IMR-90 (cell line): ENCODE results near the gene FLT4. TPM values are rescaled to one million over a fixed set of nuclear protein-coding genes. Genes with fewer than 3 reads are reported as not detected.

Experiments used
- ATAC-seq: fragments of 200-7000 bp; cut with Tn5 transposase; 2 replicates; pipeline ENCODE4 v1.9.1; 2020; ENCODE audit warnings: low read depth, mild to moderate bottlenecking, moderate library complexity
- BruUV-seq: library from RNA; stranded (reverse); fragments of 400-500 nt; replicated peaks from 2 replicates; lab custom pipeline; 2021; lab: Mats Ljungman, UMichigan
- CTCF ChIA-PET: fragments of 300-600 bp; formaldehyde crosslinking; extraction: SDS; loops from one replicate; lab custom pipeline; 2021; ENCODE audit warnings: antibody characterized with exemption; lab: Yijun Ruan, JAX
- POLR2A ChIA-PET: fragments of 300-600 bp; sonication (Branson Sonifier 250); formaldehyde crosslinking; loops from one replicate; lab custom pipeline; 2022; ENCODE audit warnings: antibody characterized with exemption; ENCODE audit not compliant: unreplicated experiment; lab: Charles Lee
- DNase-seq: peaks from one replicate; pipeline ENCODE4 v3.0.0; 2013
- H2AFZ ChIP-seq: replicated peaks from 2 replicates; pipeline ENCODE3; 2013; ENCODE audit warnings: low read length, mild to moderate bottlenecking; ENCODE audit not compliant: poor library complexity
- H2AK5ac ChIP-seq: 2 replicates; pipeline ENCODE4 v1.6.1; 2013; ENCODE audit warnings: low read depth, low read length, inconsistent platforms
- H2AK9ac ChIP-seq: replicated peaks from 2 replicates; pipeline ENCODE3; 2013; ENCODE audit warnings: mild to moderate bottlenecking, low read depth, low read length, moderate library complexity; ENCODE audit not compliant: poor library complexity
- H2BK120ac ChIP-seq: 2 replicates; pipeline ENCODE4 v1.6.1; 2013; ENCODE audit warnings: low read depth, low read length, inconsistent platforms
- H2BK15ac ChIP-seq: 3 replicates; pipeline ENCODE4 v1.6.1; 2013; ENCODE audit warnings: low read depth, low read length, inconsistent platforms
- H2BK20ac ChIP-seq: 2 replicates; pipeline ENCODE4 v1.6.1; 2013; ENCODE audit warnings: low read depth, mild to moderate bottlenecking, inconsistent platforms, low read length, moderate library complexity
- H2BK5ac ChIP-seq: 2 replicates; pipeline ENCODE4 v1.6.1; 2013; ENCODE audit warnings: mild to moderate bottlenecking, low read depth, low read length, inconsistent platforms; ENCODE audit not compliant: poor library complexity, severe bottlenecking
- H3K14ac ChIP-seq: replicated peaks from 2 replicates; pipeline ENCODE4 v1.6.1; 2013; ENCODE audit warnings: low read depth, low read length, inconsistent platforms
- H3K18ac ChIP-seq: 2 replicates; pipeline ENCODE4 v1.6.1; 2013; ENCODE audit warnings: low read depth, low read length, control low read depth
- H3K23ac ChIP-seq: 2 replicates; pipeline ENCODE4 v1.6.1; 2013; ENCODE audit warnings: low read depth, low read length, inconsistent platforms
- H3K27ac ChIP-seq: 2 replicates; pipeline ENCODE4 v1.5.1; 2013; ENCODE audit warnings: mild to moderate bottlenecking, control low read depth, low read length; ENCODE audit not compliant: insufficient read depth
- H3K27me3 ChIP-seq: 2 replicates; pipeline ENCODE4 v1.6.1; 2013; ENCODE audit warnings: low read length; ENCODE audit not compliant: control insufficient read depth, insufficient read depth
- H3K36me3 ChIP-seq: 2 replicates; pipeline ENCODE4 v1.6.1; 2013; ENCODE audit warnings: low read length, mixed read lengths; ENCODE audit not compliant: control insufficient read depth, insufficient read depth
- H3K4ac ChIP-seq: 2 replicates; pipeline ENCODE4 v1.6.1; 2013; ENCODE audit warnings: low read depth, low read length, inconsistent platforms
- H3K4me1 ChIP-seq: 2 replicates; pipeline ENCODE4 v1.6.1; 2013; ENCODE audit warnings: low read length, mixed read lengths; ENCODE audit not compliant: control insufficient read depth, insufficient read depth
- H3K4me2 ChIP-seq: 2 replicates; pipeline ENCODE4 v1.6.1; 2013; ENCODE audit warnings: low read depth, mild to moderate bottlenecking, control low read depth, low read length, moderate library complexity
- H3K4me3 ChIP-seq: 2 replicates; pipeline ENCODE4 v1.5.1; 2013; ENCODE audit warnings: low read depth, mild to moderate bottlenecking, control low read depth, low read length, moderate library complexity; ENCODE audit not compliant: insufficient read depth
- H3K56ac ChIP-seq: 2 replicates; pipeline ENCODE4 v1.6.1; 2013; ENCODE audit warnings: low read length, inconsistent platforms; ENCODE audit not compliant: insufficient read depth; ENCODE audit errors: extremely low read depth
- H3K79me1 ChIP-seq, 2 experiments: 2 replicates each; pipeline ENCODE4 v1.6.1; 2013; ENCODE audit warnings: low read length in 2 of 2, inconsistent platforms in 1 of 2, low read depth in 1 of 2
- H3K9ac ChIP-seq: 2 replicates; pipeline ENCODE4 v1.6.1; 2013; ENCODE audit warnings: low read depth, low read length, control low read depth
- H3K9me1 ChIP-seq: 2 replicates; pipeline ENCODE4 v1.6.1; 2013; ENCODE audit warnings: low read length, inconsistent platforms; ENCODE audit not compliant: insufficient read depth
- H3K9me3 ChIP-seq: 2 replicates; pipeline ENCODE4 v1.6.1; 2013; ENCODE audit warnings: low read length; ENCODE audit not compliant: control insufficient read depth, insufficient read depth
- H4K20me1 ChIP-seq: 2 replicates; pipeline ENCODE4 v1.6.1; 2013; ENCODE audit warnings: low read length, inconsistent platforms; ENCODE audit not compliant: insufficient read depth
- H4K5ac ChIP-seq: 2 replicates; pipeline ENCODE4 v1.6.1; 2013; ENCODE audit warnings: mild to moderate bottlenecking, low read depth, low read length, control low read depth
- H4K8ac ChIP-seq, 2 experiments: 2 replicates each; pipeline ENCODE4 v1.6.1; 2013; ENCODE audit warnings: low read depth in 2 of 2, low read length in 2 of 2, control low read depth in 1 of 2, inconsistent platforms in 1 of 2
- H4K91ac ChIP-seq: 2 replicates; pipeline ENCODE4 v1.6.1; 2013; ENCODE audit warnings: low read depth, low read length, inconsistent platforms; ENCODE audit not compliant: insufficient read depth
- BHLHE40 ChIP-seq: fragments of 150-350 bp; IDR thresholded peaks from 2 replicates; pipeline ENCODE4 v1.6.1; 2016; ENCODE audit warnings: mild to moderate bottlenecking, low read depth, low read length
- CEBPB ChIP-seq: IDR thresholded peaks from 2 replicates; pipeline ENCODE4 v1.6.1; 2012; ENCODE audit warnings: low read depth, low read length, improper control_type of control experiment
- CHD1 ChIP-seq: IDR thresholded peaks from 2 replicates; pipeline ENCODE4 v1.6.1; 2012; ENCODE audit warnings: low read depth, low read length, improper control_type of control experiment
- FOS ChIP-seq: fragments of 150-350 bp; IDR thresholded peaks from 2 replicates; pipeline ENCODE4 v1.6.1; 2016; ENCODE audit warnings: low read depth, low read length
- MAFK ChIP-seq: IDR thresholded peaks from 2 replicates; pipeline ENCODE4 v1.6.1; 2012; ENCODE audit warnings: low read depth, low read length, improper control_type of control experiment
- MAZ ChIP-seq: IDR thresholded peaks from 2 replicates; pipeline ENCODE4 v1.6.1; 2012; ENCODE audit warnings: low read depth, mild to moderate bottlenecking, low read length, improper control_type of control experiment, moderate library complexity, borderline replicate concordance
- MXI1 ChIP-seq: IDR thresholded peaks from 2 replicates; pipeline ENCODE4 v1.6.1; 2012; ENCODE audit warnings: low read depth, mild to moderate bottlenecking, low read length, moderate library complexity, borderline replicate concordance
- NFE2L2 ChIP-seq: fragments of 150-350 bp; IDR thresholded peaks from 2 replicates; pipeline ENCODE4 v1.6.1; 2016; ENCODE audit warnings: low read depth, mild to moderate bottlenecking, low read length
- POLR2A ChIP-seq: IDR thresholded peaks from 2 replicates; pipeline ENCODE4 v1.6.1; 2012; ENCODE audit warnings: mild to moderate bottlenecking, low read depth, low read length
- RAD21 ChIP-seq: IDR thresholded peaks from 2 replicates; pipeline ENCODE4 v1.6.1; 2012; ENCODE audit warnings: low read length, improper control_type of control experiment
- RCOR1 ChIP-seq: IDR thresholded peaks from 2 replicates; pipeline ENCODE4 v1.6.1; 2012; ENCODE audit warnings: mild to moderate bottlenecking, low read length, improper control_type of control experiment; ENCODE audit not compliant: insufficient replicate concordance
- RFX5 ChIP-seq: IDR thresholded peaks from 2 replicates; pipeline ENCODE4 v1.8.0; 2012; ENCODE audit warnings: low read depth, mild to moderate bottlenecking, low read length, moderate library complexity
- SMC3 ChIP-seq: fragments of 150-350 bp; IDR thresholded peaks from 2 replicates; pipeline ENCODE4 v1.6.1; 2016; ENCODE audit warnings: low read depth, mild to moderate bottlenecking, antibody characterized with exemption, low read length, moderate library complexity
- WGBS, 2 experiments: methylation state at CpG; one replicate each; pipeline versions ENCODE4 v1.1.5 to v1.1.7; 2013; ENCODE audit warnings: missing lambda C conversion rate in 2 of 2; ENCODE audit not compliant: insufficient read length in 1 of 2; ENCODE audit errors: extremely low coverage in 2 of 2; 5-methylcytosine and 5-hydroxymethylcytosine counted together
- dilution Hi-C: fragments of 300-500 bp; cut with HindIII; formaldehyde crosslinking; loops from one replicate; pipeline ENCODE4 v1.14.3; 2018; ENCODE audit warnings: low sequenced_read_pairs; ENCODE audit not compliant: unreplicated experiment
- in situ Hi-C: fragments of 300-500 bp; cut with MboI; formaldehyde crosslinking; loops from 3 replicates; pipeline ENCODE4 v1.14.3; 2019; ENCODE audit warnings: low sequenced_read_pairs, inconsistent platforms, mixed read lengths
- intact Hi-C: fragments of 100-400 bp; cut with micrococcal nuclease; formaldehyde crosslinking; loops from 2 replicates; pipeline ENCODE4 v1.10.0; 2022
- polyA plus RNA-seq, 3 experiments: library from polyadenylated mRNA; depleted of rRNA; stranded (reverse); fragments of >200 nt; gene quantifications; 2 replicates each; pipeline ENCODE4 v1.2.3, GENCODE V29; 2012; ENCODE audit warnings: low replicate concordance in 1 of 3
- total RNA-seq: library from RNA; depleted of rRNA; stranded (reverse); fragments of >200 nt; gene quantifications from 2 replicates; pipeline ENCODE4 v1.2.3, GENCODE V29; 2012
- TF ChIP-seq, protein P1 (sequence below): fragments of 150-350 bp; IDR thresholded peaks from 2 replicates; pipeline ENCODE4 v1.6.1; 2017; ENCODE audit warnings: mild to moderate bottlenecking, antibody characterized with exemption, low read length, low read depth
- TF ChIP-seq, protein P2 (sequence below): fragments of 150-350 bp; IDR thresholded peaks from 2 replicates; pipeline ENCODE4 v1.6.1; 2016; ENCODE audit warnings: low read depth, mild to moderate bottlenecking, low read length, moderate library complexity, borderline replicate concordance
- TF ChIP-seq, protein P3 (sequence below): conservative IDR thresholded peaks from 2 replicates; pipeline ENCODE4 v1.5.1; 2012; ENCODE audit warnings: mild to moderate bottlenecking, low read depth, low read length, improper control_type of control experiment

Gene FLT4
- total and polyA plus RNA-seq, 2 of the 4 experiments (the other 2 are of a cell fraction): under 0.01 to 0.07 TPM

DNA sequence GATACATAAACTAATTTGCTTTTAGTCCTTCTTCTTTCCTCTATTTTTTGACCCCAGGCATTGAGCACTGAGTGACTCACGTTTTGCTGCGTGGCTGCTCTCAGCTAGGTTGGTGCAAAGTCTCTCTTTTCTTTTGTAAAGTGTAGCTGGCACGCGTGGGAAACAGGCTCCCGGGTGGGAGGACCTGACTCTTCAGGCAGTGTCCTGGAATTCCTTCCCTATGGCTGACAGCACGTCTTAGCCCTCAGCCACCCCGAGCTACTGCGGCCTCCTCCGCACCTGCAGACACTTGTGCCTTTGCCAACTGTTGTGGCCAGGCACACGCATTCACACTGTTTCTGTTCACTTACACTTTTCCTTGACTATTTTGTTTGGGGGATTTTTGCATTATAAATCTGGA, 57.2 kb downstream of the FLT4 start:
- Histone ChIP-seq H2BK5ac (no peak overlapping the region), H2BK15ac (no peak overlapping the region), H2AK5ac (no peak overlapping the region), H2BK20ac (no peak overlapping the region), H4K5ac (no peak overlapping the region), H2AK9ac (no peak overlapping the region), H3K27me3 (peaks cover 40% of the 10 kb centered on the region), H3K4me2 (no peak overlapping the region), H2AFZ (no peak overlapping the region), H3K4me3 (no peak overlapping the region), H3K9me1 (no peaks in the 10 kb centered on the region), H3K79me1 (no peaks in the 10 kb centered on the region), H3K27ac (no peak overlapping the region), H3K18ac (no peak overlapping the region), H3K9me3 (no peaks in the 10 kb centered on the region), H3K4me1 (no peaks in the 10 kb centered on the region; the same call in 1 of the 2 replicates), H4K8ac (no peak overlapping the region), H3K56ac (no peak overlapping the region), H4K91ac (no peak overlapping the region), H3K23ac (no peak overlapping the region), H3K14ac (no peak overlapping the region), H3K36me3 (no peaks in the 10 kb centered on the region), H4K20me1 (no peaks in the 10 kb centered on the region), H3K9ac (no peak overlapping the region), H2BK120ac (no peak overlapping the region), H3K4ac (no peak overlapping the region)
- 87% methylated on average over 3 of the region's 10 CpGs; no CpG with 5 or more reads in 1 of the 2 experiments for WGBS, 2 experiments
- dilution Hi-C loops: no loop called here
- ATAC-seq (no peak), DNase-seq (no peak)
- no TSS peak for BruUV-seq
- in situ Hi-C loops: no loop called here
- intact Hi-C loops: no loop called here
- CTCF ChIA-PET: no interaction called here
- POLR2A ChIA-PET: no interaction called here
- no peak for TF ChIP-seq NFE2L2
- TF ChIP-seq MAZ: no peak
- TF ChIP-seq POLR2A: no peak
- TF ChIP-seq, protein P1, sequence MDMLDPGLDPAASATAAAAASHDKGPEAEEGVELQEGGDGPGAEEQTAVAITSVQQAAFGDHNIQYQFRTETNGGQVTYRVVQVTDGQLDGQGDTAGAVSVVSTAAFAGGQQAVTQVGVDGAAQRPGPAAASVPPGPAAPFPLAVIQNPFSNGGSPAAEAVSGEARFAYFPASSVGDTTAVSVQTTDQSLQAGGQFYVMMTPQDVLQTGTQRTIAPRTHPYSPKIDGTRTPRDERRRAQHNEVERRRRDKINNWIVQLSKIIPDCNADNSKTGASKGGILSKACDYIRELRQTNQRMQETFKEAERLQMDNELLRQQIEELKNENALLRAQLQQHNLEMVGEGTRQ: no peak
- no peak for TF ChIP-seq FOS
- no peak for TF ChIP-seq RAD21
- TF ChIP-seq RFX5: no peak
- no peak for TF ChIP-seq MAFK
- TF ChIP-seq, protein P2, sequence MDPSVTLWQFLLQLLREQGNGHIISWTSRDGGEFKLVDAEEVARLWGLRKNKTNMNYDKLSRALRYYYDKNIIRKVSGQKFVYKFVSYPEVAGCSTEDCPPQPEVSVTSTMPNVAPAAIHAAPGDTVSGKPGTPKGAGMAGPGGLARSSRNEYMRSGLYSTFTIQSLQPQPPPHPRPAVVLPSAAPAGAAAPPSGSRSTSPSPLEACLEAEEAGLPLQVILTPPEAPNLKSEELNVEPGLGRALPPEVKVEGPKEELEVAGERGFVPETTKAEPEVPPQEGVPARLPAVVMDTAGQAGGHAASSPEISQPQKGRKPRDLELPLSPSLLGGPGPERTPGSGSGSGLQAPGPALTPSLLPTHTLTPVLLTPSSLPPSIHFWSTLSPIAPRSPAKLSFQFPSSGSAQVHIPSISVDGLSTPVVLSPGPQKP: no peak
- TF ChIP-seq MXI1: no peak
- TF ChIP-seq CHD1: no peak
- TF ChIP-seq RCOR1: no peak
- no peak for TF ChIP-seq SMC3
- TF ChIP-seq, protein P3, sequence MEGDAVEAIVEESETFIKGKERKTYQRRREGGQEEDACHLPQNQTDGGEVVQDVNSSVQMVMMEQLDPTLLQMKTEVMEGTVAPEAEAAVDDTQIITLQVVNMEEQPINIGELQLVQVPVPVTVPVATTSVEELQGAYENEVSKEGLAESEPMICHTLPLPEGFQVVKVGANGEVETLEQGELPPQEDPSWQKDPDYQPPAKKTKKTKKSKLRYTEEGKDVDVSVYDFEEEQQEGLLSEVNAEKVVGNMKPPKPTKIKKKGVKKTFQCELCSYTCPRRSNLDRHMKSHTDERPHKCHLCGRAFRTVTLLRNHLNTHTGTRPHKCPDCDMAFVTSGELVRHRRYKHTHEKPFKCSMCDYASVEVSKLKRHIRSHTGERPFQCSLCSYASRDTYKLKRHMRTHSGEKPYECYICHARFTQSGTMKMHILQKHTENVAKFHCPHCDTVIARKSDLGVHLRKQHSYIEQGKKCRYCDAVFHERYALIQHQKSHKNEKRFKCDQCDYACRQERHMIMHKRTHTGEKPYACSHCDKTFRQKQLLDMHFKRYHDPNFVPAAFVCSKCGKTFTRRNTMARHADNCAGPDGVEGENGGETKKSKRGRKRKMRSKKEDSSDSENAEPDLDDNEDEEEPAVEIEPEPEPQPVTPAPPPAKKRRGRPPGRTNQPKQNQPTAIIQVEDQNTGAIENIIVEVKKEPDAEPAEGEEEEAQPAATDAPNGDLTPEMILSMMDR: no peak
- TF ChIP-seq CEBPB: no peak
- no peak for TF ChIP-seq BHLHE40
